ENCODE measurements around the gene CADM2. TPM values are rescaled to one million over a fixed set of nuclear protein-coding genes. Genes with fewer than 3 reads are reported as not detected.

CADM2 gene
- total RNA-seq, 1 donor from 2014 or later = 2.9 TPM

- FAIRE-seq (no peak), DNase-seq (ENCODE audit: low read depth) (no peak)
- no peaks in the 10 kb centered on the region for H3K79me2 ChIP-seq (ENCODE audit: insufficient read depth, low read length)
- no peak overlapping the region for H3K4me3 ChIP-seq (ENCODE audit: insufficient read depth, low read depth, low read length)
- Mint-ChIP-seq H3K9me3 (ENCODE audit: unreplicated experiment) (no peaks in the 10 kb centered on the region), H3K27me3 (ENCODE audit: low read depth, unreplicated experiment) (no peaks in the 10 kb centered on the region), H3K36me3 (ENCODE audit: low read depth, unreplicated experiment) (no peaks in the 10 kb centered on the region), H3K4me3 (ENCODE audit: unreplicated experiment) (no peak overlapping the region), H3K27ac (ENCODE audit: unreplicated experiment) (no peak overlapping the region), H3K4me1 (ENCODE audit: low read depth, unreplicated experiment) (no peaks in the 10 kb centered on the region)
- no peak overlapping the region for H2AFZ ChIP-seq (ENCODE audit: low read depth, low read length)
- no peak overlapping the region for H3K9ac ChIP-seq (ENCODE audit: low read length)
- no peaks in the 10 kb centered on the region for H4K20me1 ChIP-seq (ENCODE audit: insufficient read depth, low read length)
- H3K4me1 ChIP-seq (ENCODE audit: insufficient read depth, low read length) = no peaks in the 10 kb centered on the region
- TF ChIP-seq EZH2 (IDR thresholded peaks at IDR 0.05; ENCODE audit: insufficient read depth, low read length) = no peak
- TF ChIP-seq, protein P1, sequence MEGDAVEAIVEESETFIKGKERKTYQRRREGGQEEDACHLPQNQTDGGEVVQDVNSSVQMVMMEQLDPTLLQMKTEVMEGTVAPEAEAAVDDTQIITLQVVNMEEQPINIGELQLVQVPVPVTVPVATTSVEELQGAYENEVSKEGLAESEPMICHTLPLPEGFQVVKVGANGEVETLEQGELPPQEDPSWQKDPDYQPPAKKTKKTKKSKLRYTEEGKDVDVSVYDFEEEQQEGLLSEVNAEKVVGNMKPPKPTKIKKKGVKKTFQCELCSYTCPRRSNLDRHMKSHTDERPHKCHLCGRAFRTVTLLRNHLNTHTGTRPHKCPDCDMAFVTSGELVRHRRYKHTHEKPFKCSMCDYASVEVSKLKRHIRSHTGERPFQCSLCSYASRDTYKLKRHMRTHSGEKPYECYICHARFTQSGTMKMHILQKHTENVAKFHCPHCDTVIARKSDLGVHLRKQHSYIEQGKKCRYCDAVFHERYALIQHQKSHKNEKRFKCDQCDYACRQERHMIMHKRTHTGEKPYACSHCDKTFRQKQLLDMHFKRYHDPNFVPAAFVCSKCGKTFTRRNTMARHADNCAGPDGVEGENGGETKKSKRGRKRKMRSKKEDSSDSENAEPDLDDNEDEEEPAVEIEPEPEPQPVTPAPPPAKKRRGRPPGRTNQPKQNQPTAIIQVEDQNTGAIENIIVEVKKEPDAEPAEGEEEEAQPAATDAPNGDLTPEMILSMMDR (IDR thresholded peaks at IDR 0.05; ENCODE audit: insufficient read depth, low read depth, low read length) = no peak
- no peaks in the 10 kb centered on the region for H3K36me3 ChIP-seq (ENCODE audit: insufficient read depth, low read length)
- H3K27ac ChIP-seq (ENCODE audit: low read depth, low read length) = no peak overlapping the region
- no peaks in the 10 kb centered on the region for H3K9me3 ChIP-seq (ENCODE audit: insufficient read depth, low read depth, low read length)
- H3K27me3 ChIP-seq (ENCODE audit: insufficient read depth, low read length) = no peaks in the 10 kb centered on the region
- no peak overlapping the region for H3K4me2 ChIP-seq (ENCODE audit: low read length)
Observed at GRCh38 chr3:84980456-84980855, 21.7 kb downstream of the CADM2 start.

GRCh38 chr3:84983490-84983889 is 24.7 kb downstream of the CADM2 start:
- Mint-ChIP-seq H3K27ac (ENCODE audit: unreplicated experiment) (no peak overlapping the region), H3K27me3 (ENCODE audit: low read depth, unreplicated experiment) (no peaks in the 10 kb centered on the region), H3K4me3 (ENCODE audit: unreplicated experiment) (no peak overlapping the region), H3K9me3 (ENCODE audit: unreplicated experiment) (no peaks in the 10 kb centered on the region), H3K4me1 (ENCODE audit: low read depth, unreplicated experiment) (no peaks in the 10 kb centered on the region), H3K36me3 (ENCODE audit: low read depth, unreplicated experiment) (no peaks in the 10 kb centered on the region)
- no peaks in the 10 kb centered on the region for H3K9me3 ChIP-seq (ENCODE audit: insufficient read depth, low read depth, low read length)
- FAIRE-seq = no peak
- no peak for DNase-seq (ENCODE audit: low read depth)
- H3K27me3 ChIP-seq (ENCODE audit: insufficient read depth, low read length) = no peaks in the 10 kb centered on the region
- no peaks in the 10 kb centered on the region for H3K79me2 ChIP-seq (ENCODE audit: insufficient read depth, low read length)
- H3K27ac ChIP-seq (ENCODE audit: low read depth, low read length) = no peak overlapping the region
- no peak overlapping the region for H3K9ac ChIP-seq (ENCODE audit: low read length)
- H2AFZ ChIP-seq (ENCODE audit: low read depth, low read length) = no peak overlapping the region
- H3K36me3 ChIP-seq (ENCODE audit: insufficient read depth, low read length) = no peaks in the 10 kb centered on the region
- no peak overlapping the region for H3K4me3 ChIP-seq (ENCODE audit: insufficient read depth, low read depth, low read length)
- no peaks in the 10 kb centered on the region for H4K20me1 ChIP-seq (ENCODE audit: insufficient read depth, low read length)
- H3K4me2 ChIP-seq (ENCODE audit: low read length) = no peak overlapping the region
- no peaks in the 10 kb centered on the region for H3K4me1 ChIP-seq (ENCODE audit: insufficient read depth, low read length)
- TF ChIP-seq, protein P1 (IDR thresholded peaks at IDR 0.05; ENCODE audit: insufficient read depth, low read depth, low read length) = no peak
- no peak for TF ChIP-seq EZH2 (IDR thresholded peaks at IDR 0.05; ENCODE audit: insufficient read depth, low read length)

GRCh38 chr3:84984429-84984828 is 25.6 kb downstream of the CADM2 start:
- Mint-ChIP-seq H3K36me3 (ENCODE audit: low read depth, unreplicated experiment) (no peaks in the 10 kb centered on the region), H3K4me1 (ENCODE audit: low read depth, unreplicated experiment) (no peaks in the 10 kb centered on the region), H3K27ac (ENCODE audit: unreplicated experiment) (no peak overlapping the region), H3K27me3 (ENCODE audit: low read depth, unreplicated experiment) (no peaks in the 10 kb centered on the region), H3K4me3 (ENCODE audit: unreplicated experiment) (no peak overlapping the region), H3K9me3 (ENCODE audit: unreplicated experiment) (no peaks in the 10 kb centered on the region)
- FAIRE-seq = no peak
- Histone ChIP-seq H3K9ac (ENCODE audit: low read length) (no peak overlapping the region), H3K4me2 (ENCODE audit: low read length) (no peak overlapping the region), H3K27me3 (ENCODE audit: insufficient read depth, low read length) (no peaks in the 10 kb centered on the region), H3K4me1 (ENCODE audit: insufficient read depth, low read length) (no peaks in the 10 kb centered on the region), H2AFZ (ENCODE audit: low read depth, low read length) (no peak overlapping the region), H3K9me3 (ENCODE audit: insufficient read depth, low read depth, low read length) (no peaks in the 10 kb centered on the region), H3K4me3 (ENCODE audit: insufficient read depth, low read depth, low read length) (no peak overlapping the region), H3K27ac (ENCODE audit: low read depth, low read length) (no peak overlapping the region), H3K36me3 (ENCODE audit: insufficient read depth, low read length) (no peaks in the 10 kb centered on the region), H4K20me1 (ENCODE audit: insufficient read depth, low read length) (no peaks in the 10 kb centered on the region), H3K79me2 (ENCODE audit: insufficient read depth, low read length) (no peaks in the 10 kb centered on the region)
- no peak for TF ChIP-seq EZH2 (IDR thresholded peaks at IDR 0.05; ENCODE audit: insufficient read depth, low read length)
- TF ChIP-seq, protein P1 (IDR thresholded peaks at IDR 0.05; ENCODE audit: insufficient read depth, low read depth, low read length) = no peak
- DNase-seq (ENCODE audit: low read depth) = no peak
